LoVo (cell line): ENCODE data around the gene FOXD2.
"Not testable (repeated sequence)": the region's sequence is repeated elsewhere in the genome, so short reads cannot be mapped to it uniquely, and the experiment has no call there.

Source experiments
- DNase-seq: peaks from one replicate; pipeline ENCODE4 v3.0.0-alpha.2; 2016; ENCODE audit warnings: low spot score

The FOXD2 gene

DNA sequence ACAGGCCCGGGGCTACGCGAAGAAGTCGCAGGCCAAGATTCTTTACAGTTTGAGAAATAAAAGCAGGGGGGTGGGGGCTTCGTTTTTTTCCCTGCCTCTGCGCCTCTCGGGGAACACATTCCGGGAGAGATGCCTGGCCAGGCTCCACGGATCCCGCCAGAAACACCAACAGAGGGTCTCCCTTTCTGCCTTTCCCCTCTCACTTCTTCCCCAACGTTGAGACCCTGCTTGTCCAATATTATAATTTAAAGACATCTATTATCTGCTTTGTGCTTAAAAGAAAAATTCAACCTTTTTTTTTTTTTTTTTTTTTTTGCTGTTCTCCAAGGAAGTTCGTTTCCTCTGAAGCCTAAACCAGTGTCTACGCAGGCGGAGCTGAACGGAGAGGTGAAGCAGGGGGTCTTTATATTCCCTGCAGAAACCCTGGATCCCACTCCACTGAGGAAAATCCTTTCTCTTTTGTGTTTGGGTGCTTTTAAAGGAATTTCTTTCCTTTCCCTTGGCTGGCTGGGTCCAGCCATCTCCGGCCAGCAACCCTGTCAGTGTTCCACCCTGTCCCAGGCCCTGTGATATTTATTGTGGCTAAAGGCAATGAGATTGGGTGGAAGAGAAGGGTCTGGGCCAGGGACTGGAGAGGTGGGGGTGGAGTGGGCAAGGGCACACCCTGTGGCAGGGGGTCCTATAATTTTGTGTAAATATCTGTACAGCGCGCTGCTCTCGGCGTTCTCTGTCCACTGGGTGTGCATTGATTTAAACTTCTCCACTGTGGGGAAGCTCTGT, 2.2 kb downstream of the FOXD2 start:
- DNase-seq = no peak

DNA sequence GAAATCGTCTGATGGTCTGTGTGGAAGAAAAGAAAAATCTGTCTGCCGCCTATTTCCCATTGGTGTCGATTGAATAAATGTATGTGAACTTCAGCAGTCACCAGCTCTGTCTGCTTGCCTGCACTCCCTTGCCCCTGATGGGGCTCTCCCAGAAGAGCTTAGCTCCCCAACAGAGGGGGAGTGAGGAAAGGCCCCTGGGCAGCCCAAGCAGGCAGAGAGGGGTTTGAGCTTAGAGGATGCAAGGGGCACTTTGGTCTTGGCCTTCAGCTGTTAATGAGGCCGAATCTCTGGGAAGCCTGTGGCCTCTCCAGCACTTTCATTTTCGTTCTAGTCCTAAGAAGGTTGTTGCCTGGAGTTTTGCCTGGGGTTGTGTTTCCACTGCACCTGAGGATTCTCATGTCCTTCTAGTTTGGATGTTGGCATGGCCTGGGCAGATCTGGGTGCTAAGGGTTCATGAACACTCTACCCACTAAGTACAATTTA, 2.8 kb downstream of the FOXD2 start:
- DNase-seq = no peak

DNA sequence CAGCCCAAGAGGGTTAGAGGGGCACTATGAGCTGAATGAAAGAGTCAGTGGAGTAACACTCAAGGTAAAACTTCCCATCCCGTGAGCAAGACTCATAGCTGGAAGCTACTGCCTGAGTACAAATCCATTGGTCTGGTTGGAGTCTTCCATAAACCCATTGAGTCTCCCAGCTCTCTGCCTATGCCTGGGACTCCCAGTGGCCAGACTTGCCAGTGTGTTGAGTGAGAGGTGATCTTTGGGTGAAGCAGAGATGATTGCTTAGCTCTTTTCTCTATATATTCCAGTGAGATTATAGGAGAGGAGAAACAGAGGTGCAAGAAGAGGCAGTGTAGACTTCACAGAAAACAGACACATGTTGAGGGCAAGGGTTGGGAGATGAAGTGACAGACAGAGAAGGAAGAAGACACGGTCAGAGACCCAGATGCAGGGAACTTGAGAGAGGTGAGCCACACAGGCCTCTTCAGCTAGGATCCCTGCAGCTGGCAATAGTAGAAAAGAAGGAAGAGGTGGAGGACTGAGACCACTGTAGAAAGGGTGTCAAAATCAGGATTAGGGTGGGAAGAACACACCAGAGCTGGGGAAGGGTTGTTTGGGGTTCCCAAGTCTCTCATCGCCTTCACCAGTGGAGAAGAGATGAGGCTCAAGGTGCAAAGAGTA, 3.7 kb downstream of the FOXD2 start:
- DNase-seq = no peak

DNA sequence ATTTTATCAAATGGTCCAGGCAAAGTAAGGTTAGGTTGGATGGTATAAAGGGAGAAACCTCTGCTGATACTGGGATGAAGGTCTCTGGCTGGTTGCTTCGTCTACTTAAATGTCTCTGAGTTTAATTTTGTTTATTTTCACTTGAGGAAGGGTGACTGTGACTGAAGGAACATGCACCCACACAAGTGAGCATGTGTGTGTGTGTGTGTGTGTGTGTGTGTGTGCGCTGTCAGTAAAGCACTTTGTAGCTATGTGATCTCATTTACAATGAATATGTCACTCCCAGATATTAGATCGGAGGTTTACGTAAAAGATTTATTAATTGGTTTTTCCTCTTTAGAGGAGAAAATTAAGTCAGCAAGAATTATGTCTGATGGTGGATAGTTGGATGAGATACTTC, 4.4 kb downstream of the FOXD2 start:
- no peak for DNase-seq

DNA sequence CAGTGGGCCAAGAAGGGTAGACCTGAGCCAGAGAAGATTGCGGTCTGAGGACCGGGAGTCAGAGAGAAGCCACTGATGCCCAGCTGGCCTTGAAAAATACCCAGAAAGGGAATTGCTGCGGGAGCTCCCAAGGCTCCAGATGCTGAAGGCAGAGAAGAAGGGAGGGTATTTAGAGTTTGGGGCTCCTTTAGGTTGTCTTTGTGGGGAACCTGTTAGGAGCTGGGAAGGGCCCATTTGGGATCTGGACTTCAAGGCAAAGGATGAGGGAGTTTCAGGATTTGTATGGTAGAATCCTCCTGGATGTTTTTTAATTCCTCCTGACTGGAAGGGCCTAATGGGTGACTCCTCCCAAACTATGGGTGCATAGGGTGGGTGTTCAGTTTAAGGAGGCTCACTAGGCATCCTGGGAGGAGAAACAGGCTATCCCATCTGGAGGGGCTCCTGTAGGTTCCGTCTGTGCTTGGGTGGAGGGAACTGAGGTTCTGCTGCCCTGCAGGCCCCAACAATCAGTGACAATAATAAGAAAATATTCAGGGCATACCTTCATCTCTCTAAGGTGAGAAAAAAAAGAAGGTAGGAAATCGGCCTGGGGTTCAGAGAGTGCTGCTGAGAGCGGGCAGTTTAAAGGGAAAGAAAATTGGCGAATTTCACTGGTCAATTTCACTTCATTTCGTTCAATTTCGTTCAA, 5.1 kb downstream of the FOXD2 start:
- no peak for DNase-seq

DNA sequence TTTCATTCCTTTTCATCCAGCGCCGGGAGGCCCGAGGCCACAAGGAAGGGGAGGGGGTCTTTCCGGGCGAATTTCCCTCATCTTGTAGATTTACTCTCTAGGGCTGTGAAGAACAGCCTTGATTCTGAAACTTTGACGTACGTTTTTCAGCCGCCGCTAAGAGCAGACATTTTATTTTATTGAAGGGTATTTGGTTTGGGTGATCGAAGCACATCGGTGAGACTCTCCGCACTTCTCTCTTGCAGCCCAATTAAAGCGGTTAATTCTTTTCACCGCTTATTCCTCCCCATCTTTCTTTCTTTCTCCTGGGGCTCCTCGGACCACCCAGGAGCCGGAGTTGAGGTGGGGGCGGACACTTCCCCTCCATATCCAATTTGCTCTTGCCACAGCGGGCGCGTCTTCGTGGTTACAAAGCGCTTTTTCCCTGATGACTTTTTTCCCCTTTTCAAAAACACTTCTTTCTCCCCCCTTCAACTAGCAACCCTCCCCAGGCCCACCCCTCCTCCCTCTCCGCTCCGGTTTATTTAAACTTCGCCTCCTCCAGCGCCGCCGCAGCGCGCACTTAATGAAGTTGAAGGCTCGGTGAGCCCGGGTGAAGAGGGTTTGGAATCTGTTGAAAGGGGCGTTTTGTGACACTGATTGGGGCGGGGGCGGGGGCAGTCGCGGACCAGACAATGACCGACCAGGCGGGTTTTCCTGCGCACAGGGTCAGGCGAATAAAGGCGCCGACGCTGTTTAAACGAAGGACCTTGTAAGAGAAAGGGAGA, 5.9 kb downstream of the FOXD2 start:
- DNase-seq = no peak

DNA sequence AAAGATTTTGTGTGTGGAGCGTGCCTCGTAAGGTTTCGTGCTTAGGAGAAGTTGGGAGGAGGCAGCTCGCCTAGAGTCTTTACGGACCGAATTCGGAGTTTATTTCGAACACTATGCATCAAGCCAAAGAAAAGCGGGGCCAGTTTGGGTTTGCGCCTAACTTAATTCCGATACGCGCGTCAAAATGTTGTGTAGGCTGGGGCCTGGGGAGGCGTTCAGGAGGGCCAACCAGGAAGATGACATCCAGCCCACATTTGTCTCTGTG, 6.4 kb downstream of the FOXD2 start:
- no peak for DNase-seq

DNA sequence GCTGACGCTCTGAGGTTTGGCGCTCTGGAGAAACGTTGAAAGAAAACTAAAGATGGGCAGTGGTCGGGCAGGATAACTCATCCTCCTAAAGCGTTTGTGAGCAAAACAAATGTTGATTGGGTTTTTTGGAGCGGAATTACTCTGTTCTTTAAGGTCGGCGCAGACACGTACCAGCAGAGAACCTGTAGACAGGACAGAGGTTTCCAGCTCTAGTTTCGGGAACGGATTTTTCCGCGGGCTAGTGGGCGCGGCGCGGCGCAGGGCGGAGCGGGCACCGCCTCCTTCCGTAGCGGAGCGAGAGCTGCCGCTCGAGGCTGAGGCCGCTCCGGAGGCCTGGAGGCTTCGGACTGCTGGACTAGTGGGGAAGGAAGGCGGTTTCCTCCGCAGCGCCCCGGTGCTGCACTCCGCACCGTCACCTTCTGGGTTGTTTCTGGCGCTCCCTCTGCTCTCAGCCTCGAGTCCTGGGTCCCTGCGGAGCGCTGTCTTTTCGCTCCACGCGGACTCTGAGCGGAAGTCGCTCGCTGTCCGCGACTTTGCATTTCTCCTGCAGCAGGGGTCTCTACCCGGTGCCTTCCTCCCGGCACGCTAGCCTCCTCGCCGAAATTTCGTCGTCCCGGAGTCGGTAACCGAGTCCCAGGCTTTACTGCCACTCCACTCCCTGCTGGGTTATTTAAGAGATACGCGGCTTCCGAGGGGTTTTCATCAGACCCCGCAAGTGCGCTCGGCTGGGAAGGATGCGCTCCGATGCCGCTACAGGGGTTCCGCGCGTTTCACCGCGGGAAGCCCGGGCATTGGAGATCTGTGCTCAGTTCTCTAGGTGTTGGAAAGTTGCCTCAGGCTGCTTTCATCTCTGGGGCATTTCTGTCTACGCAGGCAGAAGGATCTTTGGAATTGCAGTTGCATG, 7.0 kb downstream of the FOXD2 start:
- DNase-seq = no peak

DNA sequence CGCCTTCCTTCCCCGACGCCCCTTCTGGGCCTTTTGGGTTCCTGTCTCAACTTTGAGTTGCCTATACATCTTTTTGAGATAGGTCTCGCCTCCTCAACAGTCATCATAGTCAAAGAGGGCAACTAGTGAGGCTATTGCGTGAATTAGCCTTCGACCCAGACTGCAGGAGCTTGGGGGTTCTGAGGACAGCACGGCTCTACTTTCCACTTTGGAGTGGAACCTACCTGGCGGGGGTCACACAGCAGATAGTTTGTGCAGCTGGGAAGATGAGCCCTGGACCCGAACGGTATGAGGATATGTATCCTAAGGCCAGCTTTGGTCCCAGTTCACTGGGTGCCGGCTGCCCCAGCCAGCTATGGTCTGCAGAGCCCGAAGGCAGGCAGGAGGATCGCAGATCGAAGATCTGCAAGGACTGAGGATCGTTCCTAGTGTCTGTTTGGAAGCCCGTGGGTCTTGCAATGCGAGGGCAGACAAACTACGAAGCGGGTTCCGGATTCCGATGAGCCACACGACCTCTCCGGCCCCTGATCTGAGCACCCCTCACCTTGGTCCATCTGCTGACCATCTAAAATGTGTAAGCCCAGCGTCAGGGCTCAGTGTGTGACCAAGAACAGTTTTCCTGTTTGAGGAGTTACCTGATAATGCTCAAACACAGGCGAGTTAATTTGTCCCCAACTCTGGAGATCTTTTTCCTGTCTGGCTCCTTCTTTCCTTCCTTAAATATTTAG, 8.1 kb downstream of the FOXD2 start:
- no peak for DNase-seq

DNA sequence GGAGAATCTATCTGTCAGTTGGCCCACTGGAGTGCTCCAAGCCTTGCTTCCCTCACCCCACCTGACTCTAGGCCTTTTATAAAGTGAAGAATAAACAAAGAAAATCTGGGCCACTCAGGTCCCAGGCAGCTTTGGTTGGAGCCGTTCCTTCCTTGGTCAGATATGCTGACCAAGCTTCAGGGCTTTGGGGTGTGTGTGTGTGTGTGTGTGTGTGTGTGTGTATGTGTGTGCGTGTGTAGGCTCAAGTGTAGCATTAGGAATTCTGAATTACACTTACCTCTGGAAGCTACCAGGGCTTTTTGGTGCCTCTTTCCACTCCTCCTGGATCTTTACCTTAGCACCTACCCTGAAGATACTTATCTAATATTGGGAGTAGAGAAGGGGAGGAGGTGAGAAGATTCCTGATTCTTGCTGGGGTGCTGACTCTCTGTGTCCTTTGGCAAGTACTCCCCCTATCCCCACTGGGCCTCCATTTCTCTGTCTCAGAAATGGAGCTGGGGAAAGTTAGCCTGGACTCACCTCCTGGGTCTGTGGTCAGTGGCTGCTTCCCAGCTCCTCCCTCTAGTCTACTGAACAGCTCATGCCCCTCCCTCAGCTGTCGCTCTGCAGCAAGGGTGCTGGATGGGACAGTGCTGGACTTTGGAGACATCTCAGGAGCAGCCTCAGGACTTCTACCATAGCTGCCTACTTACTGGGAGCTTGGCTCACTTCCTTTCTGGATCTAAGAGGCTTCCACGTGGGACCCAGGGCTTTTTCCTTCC, 10.8 kb downstream of the FOXD2 start:
- DNase-seq = no peak

DNA sequence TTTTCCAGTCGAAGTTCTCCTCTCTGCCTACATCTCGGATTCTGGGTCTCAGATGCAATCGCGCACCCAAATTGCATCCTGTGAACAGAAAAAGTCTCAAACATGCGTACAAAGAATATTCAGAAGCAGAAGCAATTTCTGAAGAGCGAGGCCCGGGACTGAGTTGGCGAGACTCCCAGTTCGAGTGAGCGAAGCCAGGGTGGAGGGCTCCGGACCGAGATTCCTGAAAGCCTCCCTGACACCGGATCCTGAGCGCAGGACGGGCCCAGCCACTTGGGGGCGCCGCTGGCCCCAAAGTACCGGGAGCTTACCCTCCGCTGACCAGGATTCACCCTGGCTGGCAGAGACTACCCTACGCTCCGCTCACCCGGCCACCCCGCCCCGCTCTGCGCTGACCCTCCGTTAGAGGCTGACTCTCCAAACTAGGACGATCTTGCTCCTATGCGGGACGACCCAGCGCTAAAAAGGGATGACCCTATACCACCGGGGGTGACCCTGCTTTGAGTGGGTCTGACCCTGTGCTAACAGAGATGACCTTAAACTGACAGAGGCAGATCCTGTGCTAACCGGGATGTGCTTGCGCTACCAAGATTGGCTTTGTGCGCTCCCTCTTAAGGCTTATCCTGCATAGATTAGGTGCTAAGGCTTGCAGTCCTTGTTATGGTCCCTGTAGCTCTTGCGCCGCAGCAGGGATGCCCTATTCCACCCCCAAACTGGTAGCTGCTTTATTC, 12.1 kb downstream of the FOXD2 start:
- no peak for DNase-seq

DNA sequence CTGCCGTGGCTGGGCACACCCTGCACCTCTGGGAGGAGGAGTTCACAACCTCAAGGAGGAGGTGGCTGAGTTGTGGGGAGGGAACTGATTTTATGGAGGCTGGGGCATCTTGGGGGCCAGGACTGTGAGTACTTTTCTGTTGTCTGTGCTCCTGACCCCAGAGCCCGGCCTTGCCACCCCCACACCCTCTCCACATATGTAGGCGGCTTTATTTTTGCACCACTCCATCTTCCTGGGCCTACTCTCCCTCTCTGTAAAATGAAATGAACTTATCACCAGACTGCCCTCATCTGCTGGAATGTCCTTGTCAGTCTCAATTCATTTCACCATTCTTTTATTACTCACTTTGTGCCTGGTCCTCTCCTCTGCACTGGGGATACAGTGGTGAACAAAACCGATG, 12.8 kb downstream of the FOXD2 start:
- no peak for DNase-seq

DNA sequence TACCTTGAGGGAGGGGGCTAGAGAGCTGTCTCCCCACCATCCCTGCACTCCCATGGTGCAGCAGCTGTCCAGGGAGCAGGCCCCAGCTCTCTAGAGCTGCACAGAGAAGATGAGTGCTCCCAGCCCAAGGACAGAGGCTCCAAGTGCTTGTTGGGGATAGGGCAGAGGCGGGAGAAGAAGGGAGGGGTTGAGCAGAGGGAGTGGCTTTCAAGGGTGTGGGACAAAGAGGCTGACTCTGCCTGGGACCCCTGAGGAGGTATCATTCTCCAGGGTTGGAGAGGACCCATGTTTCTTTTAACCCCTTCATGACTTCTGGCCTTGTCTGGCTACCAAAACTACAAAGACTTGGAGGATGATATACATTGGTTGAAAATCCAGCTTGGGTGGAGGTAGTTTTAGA, 14.6 kb downstream of the FOXD2 start:
- no peak for DNase-seq

DNA sequence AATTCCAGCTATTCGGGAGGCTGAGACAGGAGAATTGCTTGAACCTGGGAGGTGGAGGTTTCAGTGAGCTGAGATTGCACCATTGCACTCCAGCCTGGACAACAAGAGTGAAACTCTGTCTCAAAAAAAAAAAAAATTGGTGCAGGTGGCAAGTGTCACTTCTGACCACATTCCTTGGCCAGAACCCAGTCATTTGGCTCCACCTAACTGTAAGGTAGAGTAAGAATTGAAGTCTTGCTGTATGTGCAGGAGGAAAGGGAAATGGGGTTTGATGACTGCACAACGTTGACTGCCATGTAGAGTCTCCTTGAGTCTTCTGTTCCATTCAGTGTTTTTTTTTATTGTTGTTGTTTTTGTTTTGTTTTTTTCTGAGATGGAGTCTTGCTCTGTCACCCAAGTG, 16.1 kb downstream of the FOXD2 start:
- DNase-seq = not testable (repeated sequence)

DNA sequence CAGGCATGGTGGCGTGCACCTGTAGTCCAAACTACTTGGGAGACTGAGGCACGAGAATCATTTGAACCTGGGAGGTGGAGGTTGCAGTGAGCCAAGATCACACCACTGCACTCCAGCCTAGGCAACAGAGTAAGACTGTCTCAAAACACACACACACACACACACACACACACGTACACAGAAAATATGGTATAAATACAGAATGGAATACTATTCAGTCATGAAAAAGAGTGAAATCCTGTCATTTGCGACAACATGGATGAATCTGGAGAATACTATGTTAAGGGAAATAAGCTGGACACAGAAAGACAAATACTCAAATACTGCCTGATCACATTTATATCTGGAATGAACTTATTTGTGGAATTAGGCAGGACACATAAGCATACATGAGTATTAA, 18.4 kb downstream of the FOXD2 start:
- DNase-seq = no peak

DNA sequence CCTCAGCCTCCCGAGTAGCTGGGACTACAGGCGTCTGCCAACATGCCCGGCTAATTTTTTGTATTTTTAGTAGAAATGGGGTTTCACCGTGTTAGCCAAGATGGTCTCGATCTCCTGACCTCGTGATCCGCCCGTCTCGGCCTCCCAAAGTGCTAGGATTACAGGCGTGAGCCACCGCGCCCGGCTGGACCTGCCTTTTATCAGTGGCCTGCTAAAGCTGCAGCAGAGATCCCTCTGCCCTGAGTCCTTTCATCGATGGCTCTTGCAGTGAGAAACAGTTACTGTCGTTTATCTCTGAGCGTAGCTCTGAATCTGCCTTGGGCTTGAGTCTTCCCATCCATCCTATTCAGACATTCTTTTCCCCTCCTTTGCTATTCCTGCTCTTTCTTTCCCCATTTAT, 19.7 kb downstream of the FOXD2 start:
- not testable (repeated sequence) for DNase-seq

DNA sequence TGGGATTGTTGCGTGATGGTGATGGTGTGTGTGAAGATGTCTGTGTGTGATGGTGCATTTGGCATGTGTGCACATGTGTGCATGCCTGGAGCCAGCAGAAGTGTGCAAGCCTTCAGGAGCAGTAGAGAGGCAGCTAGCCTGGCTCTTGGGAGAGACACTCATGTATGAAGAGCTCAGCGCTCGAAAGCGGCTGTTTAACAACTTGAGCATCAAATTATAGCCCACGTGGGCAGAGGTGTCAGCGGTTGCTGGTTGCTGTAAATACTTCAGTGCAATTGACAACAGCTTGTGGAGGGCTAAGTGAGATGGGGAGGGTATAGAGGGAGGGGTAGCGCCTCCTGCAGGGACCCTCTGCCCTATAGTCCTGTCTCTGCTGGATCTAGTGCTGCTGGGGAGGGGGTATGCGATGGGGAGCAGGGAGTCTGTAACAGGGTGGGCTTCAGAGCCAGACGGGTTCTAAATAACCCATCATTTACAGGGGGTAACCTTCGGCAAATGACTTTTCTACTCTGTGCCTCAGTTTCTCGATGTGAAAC, 21.5 kb downstream of the FOXD2 start:
- no peak for DNase-seq

DNA sequence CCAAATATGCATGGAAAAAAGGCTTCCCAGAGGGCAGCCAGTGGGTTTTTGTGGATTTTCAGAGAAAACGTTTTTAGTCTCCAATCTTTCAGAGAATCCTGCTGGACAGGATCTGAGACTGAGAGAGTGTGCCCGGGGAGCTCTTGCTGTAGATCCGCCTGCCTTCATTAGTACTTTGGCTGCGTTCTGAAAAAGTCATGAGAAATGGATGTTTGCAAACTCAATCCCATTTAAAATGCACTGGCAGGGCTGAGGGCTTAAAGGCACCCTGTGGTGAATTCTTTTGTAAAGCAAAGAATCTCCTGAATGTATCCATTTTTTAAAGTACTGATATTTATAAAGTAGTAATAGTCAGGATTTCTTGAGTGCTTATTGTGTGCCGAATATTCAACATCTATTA, 22.2 kb downstream of the FOXD2 start:
- no peak for DNase-seq

DNA sequence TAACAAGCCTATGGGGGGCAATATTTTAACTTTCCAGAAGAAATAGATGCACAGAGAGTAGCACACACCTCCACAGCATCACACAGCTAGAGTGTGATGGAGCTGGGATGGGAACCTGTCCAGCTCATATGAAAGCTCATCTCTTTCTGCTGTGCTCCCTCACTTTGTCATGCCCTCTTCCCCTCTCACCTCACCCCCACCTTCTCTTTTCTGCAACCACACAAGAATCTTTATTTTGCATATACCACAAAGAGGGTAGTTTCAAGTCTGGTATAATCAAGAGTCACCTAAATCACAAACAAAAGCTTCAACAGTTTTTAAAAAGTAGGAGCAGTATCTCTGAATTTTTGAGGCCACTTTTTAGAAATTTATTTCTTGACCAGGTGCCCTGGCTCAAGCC, 22.6 kb downstream of the FOXD2 start:
- DNase-seq = no peak
